Measurements from ENCODE around the gene DPPA5.
"Not testable (repeated sequence)": the region's sequence is repeated elsewhere in the genome, so short reads cannot be mapped to it uniquely, and the experiment has no call there.

Gene DPPA5

DNA sequence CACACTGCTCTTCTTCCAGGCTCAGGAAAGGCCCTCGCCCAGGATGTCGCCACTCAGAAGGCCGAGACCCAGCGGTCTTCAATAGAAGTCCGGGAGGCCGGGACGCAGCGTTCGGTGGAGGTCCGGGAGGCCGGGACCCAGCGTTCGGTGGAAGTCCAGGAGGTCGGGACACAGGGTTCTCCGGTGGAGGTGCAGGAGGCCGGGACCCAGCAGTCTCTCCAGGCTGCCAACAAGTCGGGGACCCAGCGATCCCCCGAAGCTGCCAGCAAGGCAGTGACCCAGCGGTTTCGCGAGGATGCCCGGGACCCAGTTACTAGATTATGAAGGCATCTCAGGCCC lies 9.4 kb upstream of the DPPA5 start:
- DNase-seq, result no peak

GRCh38 chr6:73362869-73363536 lies 8.9 kb upstream of the DPPA5 start:
- no peak for DNase-seq

DNA sequence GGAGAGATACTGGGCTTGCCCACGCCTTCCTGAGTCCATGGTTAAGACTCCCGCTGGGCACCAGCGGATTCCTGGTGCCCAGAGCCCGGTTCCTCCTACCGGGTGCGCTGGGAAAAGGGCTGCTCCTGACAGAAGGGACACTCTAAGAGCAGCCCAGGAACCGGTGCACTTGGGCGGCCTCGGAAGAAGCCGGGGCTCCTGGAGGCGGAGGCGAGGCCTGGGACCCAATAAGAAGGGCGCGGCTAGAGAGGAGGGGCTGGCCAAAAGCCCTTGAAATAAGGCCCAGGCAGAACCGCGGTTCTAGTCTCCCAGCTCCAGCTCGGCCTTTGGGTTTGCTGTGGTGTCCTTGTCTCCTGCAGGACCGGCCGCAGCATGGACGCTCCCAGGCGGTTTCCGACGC lies 8.3 kb upstream of the DPPA5 start, which contains the start of gene KHDC3L:
TSS of gene KHDC3L (plus strand) at position 301 of the 400 bp plus-strand sequence. CDS start at position 373, 72 bp downstream.
- no peak for DNase-seq

DNA sequence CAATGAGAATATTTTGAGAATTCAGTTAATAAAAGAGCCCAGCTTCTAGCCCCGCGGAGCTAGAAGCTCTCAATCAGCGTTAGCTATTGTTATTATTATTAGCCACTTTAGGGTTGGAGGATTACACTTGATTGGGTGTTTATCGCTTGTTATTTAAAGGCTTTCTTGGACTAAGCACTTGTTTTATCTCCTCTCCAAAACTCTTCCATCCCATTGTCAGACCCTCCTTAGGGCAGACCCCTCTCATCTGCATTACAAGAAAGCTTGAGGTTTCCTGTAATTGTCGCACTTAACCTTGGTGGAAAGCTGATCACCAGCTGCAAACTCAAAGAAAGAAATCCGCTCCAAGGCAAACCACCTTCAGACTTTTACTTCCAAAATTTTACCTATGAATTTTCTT lies 4.8 kb downstream of the DPPA5 start:
- DNase-seq, result no peak

DNA sequence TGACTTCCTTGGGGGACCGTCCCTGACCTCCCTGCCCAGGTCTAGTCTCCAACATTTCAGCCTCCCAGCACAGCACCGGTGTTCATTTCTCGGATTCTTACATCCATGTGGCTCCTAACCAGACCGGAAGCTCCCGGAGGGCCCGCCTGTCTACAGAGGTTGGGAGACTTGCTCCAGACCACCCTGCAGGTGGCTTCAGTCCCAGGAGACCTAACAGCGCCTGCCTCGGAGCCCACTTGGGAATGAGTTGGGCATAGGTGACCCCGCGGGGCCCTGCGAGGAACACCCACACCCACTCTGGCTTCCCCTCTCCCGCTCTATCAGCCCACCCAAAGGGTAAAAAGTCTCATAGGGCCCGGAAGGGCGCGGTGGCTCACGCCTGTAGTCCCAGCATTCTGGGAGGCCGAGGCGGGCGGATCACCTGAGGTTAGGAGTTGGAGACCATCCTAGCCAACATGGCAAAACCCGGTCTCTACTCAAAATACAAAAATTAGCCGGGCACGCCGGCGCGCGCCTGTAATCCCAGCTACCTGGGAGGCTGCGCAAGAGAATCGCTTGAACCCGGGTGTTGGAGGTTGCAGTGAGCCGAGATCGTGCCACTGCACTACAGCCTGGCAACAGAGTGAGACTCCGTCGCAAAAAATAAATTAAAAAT lies 5.4 kb downstream of the DPPA5 start:
- no peak for DNase-seq

DNA sequence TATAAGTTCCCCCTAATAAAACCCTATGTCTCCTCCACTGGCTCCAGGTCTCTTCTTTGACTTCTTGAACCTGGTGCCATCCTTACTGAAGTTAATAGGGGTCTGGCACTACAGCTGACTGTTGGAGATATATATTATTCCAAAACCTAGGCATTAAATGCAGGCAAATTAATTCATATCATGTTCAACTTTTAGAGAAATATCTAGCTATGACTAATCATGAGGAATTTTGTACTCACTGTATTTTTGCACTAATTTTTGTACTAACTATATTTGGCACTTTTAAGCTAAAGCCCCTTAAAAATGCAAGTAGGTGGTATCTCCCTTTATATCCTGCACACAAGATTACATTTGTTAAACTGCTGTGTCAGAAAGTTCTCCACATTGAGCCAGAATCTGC lies 10.9 kb downstream of the DPPA5 start:
- DNase-seq, result no peak

DNA sequence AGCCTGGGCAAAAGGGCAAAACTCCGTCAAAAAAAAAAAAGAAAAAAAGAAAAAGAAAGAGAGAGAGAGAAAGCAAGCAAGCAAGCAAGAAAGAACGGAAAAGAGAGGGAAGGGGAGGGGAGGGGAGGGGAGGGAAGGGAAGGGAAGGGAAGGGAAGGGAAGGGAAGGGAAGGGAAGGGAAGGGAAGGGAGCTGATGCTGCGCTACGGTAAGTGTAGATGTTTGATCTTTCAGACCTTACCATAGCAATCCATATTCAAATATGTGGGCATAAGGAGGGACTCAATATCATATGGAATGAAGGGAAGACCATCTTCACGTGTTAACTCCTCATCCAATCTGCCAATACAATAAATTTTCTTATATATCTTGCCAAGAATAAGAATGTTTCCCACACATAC lies 11.9 kb downstream of the DPPA5 start:
- no peak for DNase-seq

- DNase-seq, result no peak
Observed at GRCh38 chr6:73341335-73341734, 12.7 kb downstream of the DPPA5 start.

GRCh38 chr6:73340048-73340447 lies 14.0 kb downstream of the DPPA5 start:
- DNase-seq, result no peak

DNA sequence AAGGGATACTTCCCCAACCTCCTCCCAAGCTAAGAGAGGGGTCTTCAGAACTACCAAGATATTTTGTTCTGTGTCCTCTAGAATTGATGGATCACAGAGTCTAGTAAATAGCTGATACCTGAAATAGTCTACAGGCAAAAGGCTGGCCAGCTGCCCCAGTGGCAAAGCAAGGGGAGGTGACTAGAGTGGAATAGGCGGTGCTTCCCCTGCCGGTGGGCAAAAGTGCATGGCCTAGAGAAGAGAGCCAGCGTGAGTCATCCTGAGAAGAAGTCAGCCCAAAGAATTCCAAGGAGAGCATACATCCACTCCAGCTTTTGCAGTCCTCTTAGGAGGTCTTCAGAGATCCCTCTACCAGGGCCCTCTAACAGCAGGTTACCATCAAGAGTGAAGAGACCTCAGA lies 14.7 kb downstream of the DPPA5 start:
- no peak for DNase-seq

GRCh38 chr6:73329201-73329600 lies 24.9 kb downstream of the DPPA5 start:
- no peak for DNase-seq

DNA sequence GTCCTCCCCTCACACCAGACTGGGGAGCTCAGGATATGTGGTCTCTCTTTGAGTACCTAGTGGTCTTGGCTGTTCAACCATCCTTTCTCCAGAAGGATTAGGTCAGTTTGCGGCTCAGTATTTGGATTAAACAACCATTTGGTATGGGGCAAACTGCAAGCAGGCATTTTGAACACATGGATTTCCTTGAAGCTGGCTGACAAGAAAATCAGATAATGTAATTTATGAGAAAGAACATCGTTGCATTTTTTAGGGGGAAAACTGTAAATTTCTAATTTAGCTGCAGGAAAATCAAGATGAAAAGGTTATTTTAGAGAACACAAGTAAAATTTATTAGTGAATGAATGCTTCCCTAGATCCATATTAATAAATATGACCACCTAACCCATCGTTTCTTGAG lies 25.3 kb downstream of the DPPA5 start:
- DNase-seq, result no peak

GRCh38 chr6:73325656-73326055 lies 28.4 kb downstream of the DPPA5 start:
- DNase-seq, result no peak

DNA sequence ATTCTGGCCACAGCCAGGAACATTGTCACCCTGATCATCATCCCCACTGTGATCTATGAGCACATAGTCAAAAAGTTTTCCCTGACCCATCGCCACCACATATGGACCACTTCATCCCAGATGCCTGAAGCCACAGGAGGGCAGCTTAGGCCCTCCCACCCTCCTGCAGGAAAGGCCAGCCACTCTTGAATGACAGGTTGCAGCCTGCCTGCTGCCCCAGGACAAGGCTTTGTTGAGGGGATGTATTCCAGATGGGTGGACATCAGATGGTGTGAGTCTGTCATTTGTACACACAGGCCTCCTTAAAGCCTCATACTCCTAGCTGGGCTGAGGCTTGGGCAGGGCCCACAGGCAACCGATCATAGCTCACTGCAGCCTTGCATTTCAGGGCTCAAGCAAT lies 30.8 kb downstream of the DPPA5 start:
- DNase-seq, result no peak

- DNase-seq, result no peak
Observed at GRCh38 chr6:73314577-73315492, 39.2 kb downstream of the DPPA5 start.

DNA sequence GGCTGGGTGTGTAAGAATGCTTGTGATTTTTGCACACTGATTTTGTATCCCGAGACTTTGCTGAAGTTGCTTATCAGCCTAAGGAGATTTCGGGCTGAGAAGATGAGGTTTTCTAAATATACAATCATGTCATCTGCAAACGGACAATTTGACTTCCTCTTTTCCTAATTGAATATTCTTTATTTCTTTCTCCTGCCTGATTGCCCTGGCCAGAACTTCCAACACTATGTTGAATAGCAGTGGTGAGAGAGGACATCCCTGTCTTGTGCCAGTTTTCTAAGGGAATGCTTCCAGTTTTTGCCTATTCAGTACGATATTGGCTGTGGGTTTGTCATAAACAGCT lies 43.6 kb downstream of the DPPA5 start:
- DNase-seq, result not testable (repeated sequence)

DNA sequence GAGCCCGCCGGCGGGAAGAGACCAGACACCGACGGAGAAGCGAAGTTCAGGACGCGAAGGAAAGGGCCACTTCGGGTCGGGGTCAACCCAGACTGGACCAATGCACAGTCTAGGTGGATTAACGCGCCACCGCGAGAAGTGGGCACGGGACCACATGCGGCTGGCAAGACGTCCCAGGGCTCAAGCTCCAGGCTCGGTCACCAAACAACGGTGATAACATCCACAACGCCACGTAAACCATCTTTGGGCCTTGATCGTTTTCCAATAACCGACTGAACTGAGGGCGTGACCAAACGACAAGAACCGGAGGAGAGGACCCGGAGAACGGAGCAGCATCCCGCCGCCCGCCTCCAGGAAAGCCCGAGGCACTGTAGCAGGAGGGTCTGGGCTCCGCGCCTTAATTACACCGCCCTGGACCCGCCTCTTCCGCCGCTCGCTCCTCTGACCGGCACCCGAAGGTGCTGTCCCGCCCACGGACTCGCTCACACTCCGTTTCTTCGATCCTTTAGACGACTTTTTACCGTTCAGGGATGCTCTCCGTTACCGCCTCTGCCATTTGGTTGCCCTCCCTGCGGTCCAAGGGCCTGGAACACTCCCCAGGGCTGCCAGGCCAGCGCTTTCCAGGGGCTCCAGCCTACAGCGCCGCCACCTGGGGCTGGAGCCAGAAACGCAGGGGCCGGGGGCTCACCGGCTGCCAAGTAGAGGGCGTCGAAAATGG lies 44.1 kb downstream of the DPPA5 start:
- DNase-seq, result peak; percentile 45

GRCh38 chr6:73309535-73309784 lies 44.6 kb downstream of the DPPA5 start:
- no peak for DNase-seq

- no peak for DNase-seq
Observed at GRCh38 chr6:73308712-73309534, 45.2 kb downstream of the DPPA5 start.

DNA sequence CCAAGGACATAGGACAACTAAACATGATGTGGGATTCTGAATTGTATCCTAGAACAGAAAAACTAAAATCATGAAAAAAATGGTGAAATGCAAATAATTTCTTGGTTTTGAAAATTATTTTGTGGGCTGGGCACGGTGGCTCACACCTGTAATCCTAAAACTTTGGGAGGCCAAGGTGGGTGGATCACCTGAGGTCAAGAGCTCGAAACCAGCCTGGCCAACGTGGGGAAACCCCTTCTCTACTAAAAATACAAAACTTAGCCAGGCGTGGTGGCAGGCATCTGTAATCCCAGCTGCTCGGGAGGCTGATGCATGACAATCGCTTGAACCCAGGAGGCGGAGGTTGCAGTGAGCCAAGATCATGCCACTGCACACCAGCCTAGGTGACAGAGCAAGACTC lies 50.3 kb downstream of the DPPA5 start:
- DNase-seq, result not testable (repeated sequence)

Data from activated gamma-delta T cell treated with Interleukin-2 at 50 U/mL for 16 hours (primary cell).